OCI-LY3 (cell line): ENCODE measurements around the gene OR1L8.

Source experiments
- EZH2phosphoT487 ChIP-seq: fragments of 200-600 bp; shearing (Covaris generic); IDR thresholded peaks from 2 replicates; pipeline ENCODE4 v1.6.1; 2018; ENCODE audit warnings: antibody characterized with exemption, mixed run types, low read depth
- TF ChIP-seq, protein P1 (sequence below): fragments of 200-600, 300-600 bp; sonication (generic); IDR thresholded peaks from 2 replicates; pipeline ENCODE4 v1.5.1; 2014; ENCODE audit warnings: antibody characterized with exemption, low read length, low read depth

DNA sequence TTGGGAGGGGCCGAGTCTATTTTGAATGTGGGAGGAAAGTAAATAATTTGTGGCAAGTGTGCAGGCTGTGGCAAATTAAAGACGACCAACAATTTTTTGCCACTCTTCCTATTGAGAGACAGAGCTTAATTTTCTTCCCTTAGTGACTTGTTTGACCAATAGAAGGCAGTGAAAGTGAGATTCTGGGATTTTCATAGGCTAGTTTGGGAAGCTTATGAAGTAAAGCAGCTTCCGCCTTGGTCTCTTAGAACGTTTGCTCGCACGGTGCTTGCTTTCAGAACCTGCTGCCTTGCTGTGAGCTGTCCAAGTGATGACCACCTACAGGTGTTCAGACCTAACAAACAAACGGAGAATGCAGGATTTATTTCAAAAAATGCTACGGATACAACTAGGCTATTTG lies 37.0 kb downstream of the OR1L8 start:
- TF ChIP-seq, protein P1, sequence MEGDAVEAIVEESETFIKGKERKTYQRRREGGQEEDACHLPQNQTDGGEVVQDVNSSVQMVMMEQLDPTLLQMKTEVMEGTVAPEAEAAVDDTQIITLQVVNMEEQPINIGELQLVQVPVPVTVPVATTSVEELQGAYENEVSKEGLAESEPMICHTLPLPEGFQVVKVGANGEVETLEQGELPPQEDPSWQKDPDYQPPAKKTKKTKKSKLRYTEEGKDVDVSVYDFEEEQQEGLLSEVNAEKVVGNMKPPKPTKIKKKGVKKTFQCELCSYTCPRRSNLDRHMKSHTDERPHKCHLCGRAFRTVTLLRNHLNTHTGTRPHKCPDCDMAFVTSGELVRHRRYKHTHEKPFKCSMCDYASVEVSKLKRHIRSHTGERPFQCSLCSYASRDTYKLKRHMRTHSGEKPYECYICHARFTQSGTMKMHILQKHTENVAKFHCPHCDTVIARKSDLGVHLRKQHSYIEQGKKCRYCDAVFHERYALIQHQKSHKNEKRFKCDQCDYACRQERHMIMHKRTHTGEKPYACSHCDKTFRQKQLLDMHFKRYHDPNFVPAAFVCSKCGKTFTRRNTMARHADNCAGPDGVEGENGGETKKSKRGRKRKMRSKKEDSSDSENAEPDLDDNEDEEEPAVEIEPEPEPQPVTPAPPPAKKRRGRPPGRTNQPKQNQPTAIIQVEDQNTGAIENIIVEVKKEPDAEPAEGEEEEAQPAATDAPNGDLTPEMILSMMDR, result no peak
- TF ChIP-seq EZH2phosphoT487, result no peak
